Measurements from ENCODE around the gene ZFHX3.

DNA sequence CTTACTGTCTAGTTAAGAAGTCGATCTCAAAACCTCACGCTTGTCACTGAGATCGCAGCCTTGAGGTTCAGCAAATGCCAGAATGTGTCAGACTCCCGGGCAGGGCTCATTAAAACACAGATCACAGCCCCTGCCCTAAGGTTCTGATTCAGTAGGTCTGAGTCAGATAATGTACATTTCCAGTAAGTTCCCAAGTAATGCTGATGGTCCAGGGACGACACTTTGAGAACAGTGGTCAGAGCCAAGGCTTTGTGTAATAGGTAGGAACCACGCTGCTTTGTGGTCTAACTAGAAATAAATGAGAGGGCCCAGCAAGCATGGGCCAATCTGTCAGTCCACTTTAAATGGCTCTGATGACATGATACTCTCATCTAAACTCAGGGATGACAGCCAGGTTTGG, 228.6 kb downstream of the ZFHX3 start:
- TF ChIP-seq EZH2 (IDR thresholded peaks at IDR 0.05; ENCODE audit: low read length, missing control alignments) = no peak
- TF ChIP-seq, protein P1, sequence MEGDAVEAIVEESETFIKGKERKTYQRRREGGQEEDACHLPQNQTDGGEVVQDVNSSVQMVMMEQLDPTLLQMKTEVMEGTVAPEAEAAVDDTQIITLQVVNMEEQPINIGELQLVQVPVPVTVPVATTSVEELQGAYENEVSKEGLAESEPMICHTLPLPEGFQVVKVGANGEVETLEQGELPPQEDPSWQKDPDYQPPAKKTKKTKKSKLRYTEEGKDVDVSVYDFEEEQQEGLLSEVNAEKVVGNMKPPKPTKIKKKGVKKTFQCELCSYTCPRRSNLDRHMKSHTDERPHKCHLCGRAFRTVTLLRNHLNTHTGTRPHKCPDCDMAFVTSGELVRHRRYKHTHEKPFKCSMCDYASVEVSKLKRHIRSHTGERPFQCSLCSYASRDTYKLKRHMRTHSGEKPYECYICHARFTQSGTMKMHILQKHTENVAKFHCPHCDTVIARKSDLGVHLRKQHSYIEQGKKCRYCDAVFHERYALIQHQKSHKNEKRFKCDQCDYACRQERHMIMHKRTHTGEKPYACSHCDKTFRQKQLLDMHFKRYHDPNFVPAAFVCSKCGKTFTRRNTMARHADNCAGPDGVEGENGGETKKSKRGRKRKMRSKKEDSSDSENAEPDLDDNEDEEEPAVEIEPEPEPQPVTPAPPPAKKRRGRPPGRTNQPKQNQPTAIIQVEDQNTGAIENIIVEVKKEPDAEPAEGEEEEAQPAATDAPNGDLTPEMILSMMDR (conservative IDR thresholded peaks at IDR 0.05 in 1 of 2, IDR thresholded peaks at IDR 0.05 in 1 of 2; ENCODE audit: low read depth in 1 of 2, low read length in 2 of 2) = no peak

All from fibroblast of lung (primary cell).